GM12878 (cell line): ENCODE results near the gene COMMD6. TPM values are rescaled to one million over a fixed set of nuclear protein-coding genes. Genes with fewer than 3 reads are reported as not detected.

Experiments used
- ATAC-seq: fragments of 200-7000 bp; cut with Tn5 transposase; 3 replicates; pipeline ENCODE4 v1.9.1; 2020; ENCODE audit warnings: mild to moderate bottlenecking, moderate library complexity
- BruUV-seq: library from RNA; stranded (reverse); fragments of 400-500 nt; replicated peaks from 2 replicates; lab custom pipeline; 2021; lab: Mats Ljungman, UMichigan
- CTCF ChIA-PET: fragments of 300-600 bp; sonication (Branson Sonifier 250); formaldehyde crosslinking; extraction: SDS; loops from one replicate; lab custom pipeline; 2021; ENCODE audit warnings: inconsistent platforms; lab: Yijun Ruan, JAX
- POLR2A ChIA-PET: fragments of 350-600 bp; formaldehyde crosslinking; extraction: SDS; loops from one replicate; lab custom pipeline; 2021; ENCODE audit warnings: inconsistent platforms; lab: Charles Lee
- RAD21 ChIA-PET: fragments of 300-600 bp; sonication (Branson Sonifier 250); formaldehyde crosslinking; loops from one replicate; lab custom pipeline; 2023; ENCODE audit warnings: antibody characterized with exemption; ENCODE audit not compliant: unreplicated experiment; lab: Charles Lee
- SMC1A ChIA-PET: fragments of 300-600 bp; sonication (Branson Sonifier 250); formaldehyde crosslinking; loops from one replicate; lab custom pipeline; 2023; ENCODE audit not compliant: unreplicated experiment, uncharacterized antibody; lab: Charles Lee
- DNase-seq: peaks from one replicate; pipeline ENCODE4 v3.0.0-alpha.2; 2011; ENCODE audit warnings: low read depth, low spot score
- FAIRE-seq: peaks from 3 replicates; lab custom pipeline; 2011; peaks lifted over from hg19 to GRCh38; lab: Jason Lieb, UNC
- H2AFZ ChIP-seq: 2 replicates; pipeline ENCODE4 v1.6.0; 2011; ENCODE audit warnings: low read depth, low read length, control low read depth; ENCODE audit not compliant: control insufficient read depth
- H3K27ac ChIP-seq: 2 replicates; pipeline ENCODE4 v1.5.1; 2011; ENCODE audit warnings: control low read depth; ENCODE audit not compliant: control insufficient read depth, insufficient read depth
- H3K27me3 ChIP-seq, 2 experiments: replicated peaks in 1 of 2; 2 replicates each; pipeline versions ENCODE4 v1.6.0 to v1.6.1; 2011; ENCODE audit warnings: low read length in 1 of 2; ENCODE audit not compliant: control insufficient read depth in 2 of 2, insufficient read depth in 2 of 2
- H3K36me3 ChIP-seq, 2 experiments: 2 replicates each; pipeline ENCODE4 v1.5.1; 2011; ENCODE audit warnings: low read length in 1 of 2; ENCODE audit not compliant: control insufficient read depth in 2 of 2, insufficient read depth in 2 of 2
- H3K4me1 ChIP-seq: 2 replicates; pipeline ENCODE4 v1.6.1; 2011; ENCODE audit warnings: mild to moderate bottlenecking, low read length, moderate library complexity, mixed read lengths; ENCODE audit not compliant: control insufficient read depth, insufficient read depth
- H3K4me2 ChIP-seq: 2 replicates; pipeline ENCODE4 v1.6.0; 2011; ENCODE audit warnings: control low read depth; ENCODE audit not compliant: control insufficient read depth, insufficient read depth
- H3K4me3 ChIP-seq: fragments of 200-600 bp; sonication (generic); 2 replicates; pipeline ENCODE4 v1.5.1; 2016
- H3K79me2 ChIP-seq: 2 replicates; pipeline ENCODE4 v1.6.0; 2011; ENCODE audit warnings: low read length; ENCODE audit not compliant: control insufficient read depth, insufficient read depth
- H3K9ac ChIP-seq: 2 replicates; pipeline ENCODE4 v1.8.0; 2011; ENCODE audit warnings: low read length, control low read depth, mixed read lengths; ENCODE audit not compliant: control insufficient read depth, insufficient read depth
- H3K9me3 ChIP-seq: replicated peaks from 3 replicates; pipeline ENCODE4 v1.5.1; 2011; ENCODE audit warnings: mild to moderate bottlenecking, low read length; ENCODE audit not compliant: control insufficient read depth, insufficient read depth
- H4K20me1 ChIP-seq: 2 replicates; pipeline ENCODE4 v1.6.0; 2011; ENCODE audit not compliant: control insufficient read depth, insufficient read depth
- FOS ChIP-seq: IDR thresholded peaks from 3 replicates; pipeline ENCODE4 v1.6.1; 2011; ENCODE audit warnings: borderline replicate concordance; ENCODE audit not compliant: insufficient read length; ENCODE audit errors: extremely low read depth
- FOXM1 ChIP-seq: IDR thresholded peaks from 2 replicates; pipeline ENCODE4 v1.6.1; 2012; ENCODE audit warnings: low read depth, mild to moderate bottlenecking, inconsistent platforms, low read length, moderate library complexity
- HSF1 ChIP-seq: fragments of 150-350 bp; IDR thresholded peaks from 2 replicates; pipeline ENCODE4 v1.6.1; 2014; ENCODE audit warnings: mild to moderate bottlenecking, low read depth, low read length
- IRF3 ChIP-seq: fragments of 450-650 bp; IDR thresholded peaks from 2 replicates; pipeline ENCODE4 v1.6.1; 2014; ENCODE audit warnings: mild to moderate bottlenecking
- PAX8 ChIP-seq: fragments of 450-650 bp; IDR thresholded peaks from 2 replicates; pipeline ENCODE4 v1.6.1; 2017; ENCODE audit warnings: mild to moderate bottlenecking, moderate library complexity
- POU2F2 ChIP-seq: IDR thresholded peaks from 3 replicates; pipeline ENCODE4 v1.6.1; 2011; ENCODE audit warnings: low read depth, mild to moderate bottlenecking, low read length, borderline replicate concordance
- RFX5 ChIP-seq: IDR thresholded peaks from 2 replicates; pipeline ENCODE4 v1.6.1; 2011; ENCODE audit warnings: low read depth, low read length, improper control_type of control experiment
- SMAD5 ChIP-seq: IDR thresholded peaks from 2 replicates; pipeline ENCODE4 v1.6.1; 2016; ENCODE audit warnings: antibody characterized with exemption, low read depth
- whole genome bisulfite sequencing: methylation state at CpG from one replicate; pipeline ENCODE4 v1.1.6; 2016; ENCODE audit warnings: low lambda C conversion rate; ENCODE audit not compliant: insufficient replicate concordance, insufficient coverage; ENCODE audit errors: missing lambda C conversion rate; 5-methylcytosine and 5-hydroxymethylcytosine counted together
- in situ Hi-C: fragments of 300-500 bp; cut with MboI; formaldehyde crosslinking; loops from 9 replicates; pipeline ENCODE4 v1.14.3; 2018; ENCODE audit warnings: mixed read lengths
- intact Hi-C: fragments of 100-400 bp; cut with micrococcal nuclease; formaldehyde crosslinking; loops from one replicate; pipeline ENCODE4 v1.14.2; 2022; ENCODE audit not compliant: unreplicated experiment
- polyA plus RNA-seq, 11 experiments: library from polyadenylated mRNA; depleted of rRNA in 4 of 11; unstranded in 6 of 11; stranded (reverse) in 5 of 11; fragments of >200 nt; fragmentation: Nextera tagmentation in 4 of 11; fragmentation: Illumina TruSeq in 1 of 11; extraction: Ambion mirVana in 4 of 11; extraction: Trizol in 1 of 11; gene quantifications; 1 replicate in 1 of 11; 2 replicates in 10 of 11; pipeline versions ENCODE4 v1.2.1 to v1.2.3, GENCODE V29; 2011 to 2016; ENCODE audit warnings: inconsistent platforms in 2 of 11, missing spikeins in 2 of 11, low read depth in 1 of 11
- total RNA-seq, 4 experiments: library from RNA; depleted of rRNA in 3 of 4; stranded (reverse); fragments of >200 nt in 3 of 4; fragmentation: Illumina TruSeq in 1 of 4; extraction: Trizol in 1 of 4; gene quantifications; 2 replicates each; pipeline versions ENCODE4 v1.2.1 to v1.2.3, GENCODE V29; 2013 to 2021
- TF ChIP-seq, protein P1 (sequence below): fragments of 150-350 bp; IDR thresholded peaks from 2 replicates; pipeline ENCODE4 v1.6.1; 2016; ENCODE audit warnings: low read depth, low read length

Gene COMMD6
- total and polyA plus RNA-seq, 10 of the 15 experiments (the other 5 are each of a cell fraction or from before 2014, with no cell fraction given), result 127 to 509 (median 247) TPM

DNA sequence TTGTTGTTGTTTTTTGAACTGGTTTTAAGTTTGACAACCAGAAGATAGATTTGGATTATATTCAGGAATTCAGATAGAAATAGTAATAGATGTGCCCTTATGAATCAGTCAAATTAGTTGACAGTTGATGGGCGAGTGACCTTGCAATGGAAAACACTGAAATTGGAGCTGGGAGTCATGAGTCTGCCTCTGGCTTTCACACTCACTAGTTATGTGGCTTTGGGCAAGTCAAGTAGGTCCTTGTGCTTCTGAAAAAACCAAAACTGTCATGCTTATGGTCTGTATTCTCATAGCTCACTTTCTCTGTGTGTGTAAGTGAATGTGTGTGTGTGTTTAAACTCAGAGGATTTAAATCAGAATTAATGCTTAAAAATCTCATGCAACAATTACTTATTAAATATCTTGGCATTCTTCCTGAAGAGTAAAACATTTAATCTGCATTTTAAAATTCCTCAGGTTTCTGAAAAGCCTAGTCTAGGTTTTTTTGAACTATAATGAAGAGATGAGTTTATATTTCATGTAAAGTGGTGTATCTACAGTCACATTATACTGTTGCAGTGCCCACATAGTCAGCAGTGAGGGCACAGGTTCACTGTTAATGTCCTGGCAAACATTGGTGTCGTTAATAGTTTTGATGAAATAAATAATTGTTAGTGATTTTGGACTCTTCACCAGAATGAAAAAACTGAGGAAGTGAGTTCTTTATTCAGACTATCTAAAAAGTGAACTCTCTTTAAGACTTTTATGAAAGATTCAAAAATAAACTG, 44.4 kb upstream of the COMMD6 start:
- WGBS, result 98% methylated on average over 2 of the region's 2 CpGs
- H3K9ac ChIP-seq, result no peak overlapping the region
- DNase-seq (no peak), FAIRE-seq (no peak), ATAC-seq (no peak)
- CTCF ChIA-PET, result interaction anchor here (0.7 kb wide), 1 partner anchor 32 kb away, joined by 3 read pairs; no protein-coding TSS in a partner anchor
- H3K27me3 ChIP-seq, result no peaks in the 10 kb centered on the region
- H3K4me1 ChIP-seq, result no peaks in the 10 kb centered on the region; the same call in 1 of the 2 replicates
- H3K27ac ChIP-seq, result no peak overlapping the region
- in situ Hi-C loops, result no loop called here
- peaks cover 10% of the 10 kb centered on the region for H3K9me3 ChIP-seq
- POLR2A ChIA-PET, result no interaction called here
- no peaks in the 10 kb centered on the region for H3K79me2 ChIP-seq
- peaks cover 0 to 10% of the 10 kb centered on the region in 2 experiments; a peak in 3 of 4 replicates for H3K36me3 ChIP-seq
- RAD21 ChIA-PET, result interaction anchor here (1.1 kb wide), 1 partner anchor 20 kb away, joined by 3 read pairs; no protein-coding TSS in a partner anchor
- SMC1A ChIA-PET, result interaction anchor here (1.4 to 1.5 kb wide), 2 partner anchors 11 to 13 kb away, joined by 3 to 5 read pairs; no protein-coding TSS in a partner anchor
- H3K4me3 ChIP-seq, result no peak overlapping the region
- BruUV-seq, result no TSS peak
- no peak overlapping the region for H3K4me2 ChIP-seq
- intact Hi-C loops, result no loop called here
- TF ChIP-seq SMAD5, result no peak
- TF ChIP-seq, all 136 proteins: peak for 0
- Histone ChIP-seq H2AFZ (no peak overlapping the region), H4K20me1 (no peaks in the 10 kb centered on the region)

DNA sequence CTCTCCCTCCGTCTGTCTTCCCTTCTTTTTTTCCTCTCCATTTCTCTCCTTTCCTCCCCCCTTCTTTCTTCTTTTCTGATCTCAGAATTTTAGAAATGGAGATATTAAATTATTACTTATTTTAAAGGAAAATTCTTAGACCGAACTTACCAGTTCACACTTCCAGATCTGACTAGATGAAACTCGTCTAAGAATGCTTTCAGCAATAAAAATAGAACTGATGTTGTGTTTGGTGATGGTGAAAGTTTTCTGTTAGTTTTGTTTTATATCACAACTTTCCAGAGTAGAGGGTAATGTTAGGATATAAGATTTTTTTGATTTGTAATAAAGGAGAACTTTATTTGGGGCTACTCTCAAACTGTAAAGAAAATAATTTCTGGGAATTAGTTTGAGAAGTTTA, 41.9 kb upstream of the COMMD6 start:
- Histone ChIP-seq H3K36me3 (peaks cover 0 to 13% of the 10 kb centered on the region in 2 experiments; a peak in 3 of 4 replicates), H3K9me3 (peaks cover 9% of the 10 kb centered on the region), H3K4me3 (no peak overlapping the region), H3K27me3 (no peaks in the 10 kb centered on the region), H3K79me2 (no peaks in the 10 kb centered on the region), H3K9ac (no peak overlapping the region), H3K4me1 (no peaks in the 10 kb centered on the region; the same call in 1 of the 2 replicates), H4K20me1 (no peaks in the 10 kb centered on the region), H3K4me2 (no peak overlapping the region), H3K27ac (0 out of 2 replicates have a peak overlapping the region, but pooled peaks have one; percentile 37), H2AFZ (no peak overlapping the region)
- ChIA-PET POLR2A (interaction anchor here (0.6 kb wide), 1 partner anchor 48 kb away, joined by 3 read pairs; no protein-coding TSS in a partner anchor), SMC1A (interaction anchor here (0.7 to 1.5 kb wide), 4 partner anchors 17 to 290 kb away, joined by 3 read pairs; no protein-coding TSS in a partner anchor), CTCF (interaction anchor here (0.7 to 1.6 kb wide), 2 partner anchors 97 to 108 kb away, joined by 3 to 4 read pairs; partner anchors contain the start of gene TBC1D4), RAD21 (no interaction called here)
- peak; percentile 62 for ATAC-seq
- intact Hi-C loops, result no loop called here
- no TSS peak for BruUV-seq
- DNase-seq, result no peak
- WGBS, result 44% methylated on average over 3 of the region's 3 CpGs
- no peak for FAIRE-seq
- in situ Hi-C loops, result no loop called here
- TF ChIP-seq FOS (no peak), IRF3 (no peak), PAX8 (no peak), FOXM1 (peak; percentile 42; the same call in 1 of the 2 replicates), POU2F2 (no peak), HSF1 (no peak), RFX5 (no peak)
- TF ChIP-seq, protein P1, sequence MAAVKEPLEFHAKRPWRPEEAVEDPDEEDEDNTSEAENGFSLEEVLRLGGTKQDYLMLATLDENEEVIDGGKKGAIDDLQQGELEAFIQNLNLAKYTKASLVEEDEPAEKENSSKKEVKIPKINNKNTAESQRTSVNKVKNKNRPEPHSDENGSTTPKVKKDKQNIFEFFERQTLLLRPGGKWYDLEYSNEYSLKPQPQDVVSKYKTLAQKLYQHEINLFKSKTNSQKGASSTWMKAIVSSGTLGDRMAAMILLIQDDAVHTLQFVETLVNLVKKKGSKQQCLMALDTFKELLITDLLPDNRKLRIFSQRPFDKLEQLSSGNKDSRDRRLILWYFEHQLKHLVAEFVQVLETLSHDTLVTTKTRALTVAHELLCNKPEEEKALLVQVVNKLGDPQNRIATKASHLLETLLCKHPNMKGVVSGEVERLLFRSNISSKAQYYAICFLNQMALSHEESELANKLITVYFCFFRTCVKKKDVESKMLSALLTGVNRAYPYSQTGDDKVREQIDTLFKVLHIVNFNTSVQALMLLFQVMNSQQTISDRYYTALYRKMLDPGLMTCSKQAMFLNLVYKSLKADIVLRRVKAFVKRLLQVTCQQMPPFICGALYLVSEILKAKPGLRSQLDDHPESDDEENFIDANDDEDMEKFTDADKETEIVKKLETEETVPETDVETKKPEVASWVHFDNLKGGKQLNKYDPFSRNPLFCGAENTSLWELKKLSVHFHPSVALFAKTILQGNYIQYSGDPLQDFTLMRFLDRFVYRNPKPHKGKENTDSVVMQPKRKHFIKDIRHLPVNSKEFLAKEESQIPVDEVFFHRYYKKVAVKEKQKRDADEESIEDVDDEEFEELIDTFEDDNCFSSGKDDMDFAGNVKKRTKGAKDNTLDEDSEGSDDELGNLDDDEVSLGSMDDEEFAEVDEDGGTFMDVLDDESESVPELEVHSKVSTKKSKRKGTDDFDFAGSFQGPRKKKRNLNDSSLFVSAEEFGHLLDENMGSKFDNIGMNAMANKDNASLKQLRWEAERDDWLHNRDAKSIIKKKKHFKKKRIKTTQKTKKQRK, result no peak
